Naive thymus-derived CD4-positive, alpha-beta T cell (primary cell): Measurements from ENCODE around the gene EOLA1. TPM values are rescaled to one million over a fixed set of nuclear protein-coding genes. Genes with fewer than 3 reads are reported as not detected.

ENCODE experiments used
- ATAC-seq: fragments of 150-1000 bp; cut with Tn5 transposase; 2 replicates; pipeline ENCODE4 v1.10.0; 2021; ENCODE audit warnings: mild to moderate bottlenecking, moderate library complexity
- CTCF ChIA-PET: fragments of 350-600 bp; sonication (Branson Sonifier 250); formaldehyde crosslinking; loops from one replicate; lab custom pipeline; 2021; ENCODE audit warnings: antibody characterized with exemption; lab: Charles Lee
- POLR2A ChIA-PET: fragments of 350-600 bp; sonication (Branson Sonifier 250); formaldehyde crosslinking; loops from one replicate; lab custom pipeline; 2021; ENCODE audit warnings: antibody characterized with exemption, inconsistent platforms; lab: Charles Lee
- DNase-seq, 9 donors: peaks; one replicate each; pipeline versions ENCODE4 v3.0.0 to v3.0.0-alpha.2; 2020 to 2022; ENCODE audit warnings: mixed read lengths in 1 of 9
- H3K27ac ChIP-seq: one replicate; pipeline ENCODE4 v1.7.0; 2013; ENCODE audit warnings: mild to moderate bottlenecking, low read depth, low read length, moderate library complexity
- H3K27me3 ChIP-seq, 2 donors: one replicate each; pipeline ENCODE4 v1.7.0; 2013; ENCODE audit warnings: low read length in 2 of 2, mild to moderate bottlenecking in 2 of 2, moderate library complexity in 2 of 2; ENCODE audit not compliant: control insufficient read depth in 2 of 2, insufficient read depth in 2 of 2
- H3K36me3 ChIP-seq, 3 experiments: 1 replicate in 2 of 3; 2 replicates in 1 of 3; pipeline ENCODE4 v1.7.0; 2013; ENCODE audit warnings: low read length in 3 of 3, mild to moderate bottlenecking in 3 of 3, moderate library complexity in 1 of 3; ENCODE audit not compliant: insufficient read depth in 3 of 3, control insufficient read depth in 2 of 3
- H3K4me1 ChIP-seq, 2 donors: one replicate each; pipeline ENCODE4 v1.7.0; 2013; ENCODE audit warnings: low read length in 2 of 2, mild to moderate bottlenecking in 2 of 2, moderate library complexity in 1 of 2; ENCODE audit not compliant: control insufficient read depth in 2 of 2, insufficient read depth in 2 of 2
- H3K4me3 ChIP-seq: 2 replicates; pipeline ENCODE4 v1.7.0; 2013; ENCODE audit warnings: mild to moderate bottlenecking, low read length
- H3K9me3 ChIP-seq, 3 experiments: 1 replicate in 2 of 3; 2 replicates in 1 of 3; pipeline ENCODE4 v1.7.0; 2013; ENCODE audit warnings: low read length in 3 of 3; ENCODE audit not compliant: control insufficient read depth in 2 of 3
- H3K27ac Mint-ChIP-seq, 9 donors: one replicate each; pipeline ENCODE4 v1.8.0; 2020 to 2022; ENCODE audit warnings: mixed read lengths in 9 of 9, mild to moderate bottlenecking in 8 of 9, moderate library complexity in 5 of 9, inconsistent platforms in 2 of 9
- H3K27me3 Mint-ChIP-seq, 5 donors: one replicate each; pipeline ENCODE4 v1.8.0; 2021 to 2022; ENCODE audit warnings: mixed read lengths in 5 of 5, mild to moderate bottlenecking in 1 of 5
- H3K36me3 Mint-ChIP-seq, 5 donors: one replicate each; pipeline ENCODE4 v1.8.0; 2020 to 2022; ENCODE audit warnings: mixed read lengths in 5 of 5, mild to moderate bottlenecking in 3 of 5, inconsistent platforms in 1 of 5
- H3K4me1 Mint-ChIP-seq, 7 donors: one replicate each; pipeline ENCODE4 v1.8.0; 2020 to 2022; ENCODE audit warnings: mixed read lengths in 7 of 7, mild to moderate bottlenecking in 3 of 7, inconsistent platforms in 1 of 7
- H3K4me3 Mint-ChIP-seq, 10 donors: one replicate each; pipeline ENCODE4 v1.8.0; 2020 to 2022; ENCODE audit warnings: mild to moderate bottlenecking in 10 of 10, mixed read lengths in 10 of 10, moderate library complexity in 6 of 10, inconsistent platforms in 2 of 10
- H3K9me3 Mint-ChIP-seq, 11 donors: one replicate each; pipeline ENCODE4 v1.8.0; 2020 to 2022; ENCODE audit warnings: mixed read lengths in 11 of 11, mild to moderate bottlenecking in 4 of 11, inconsistent platforms in 1 of 11, moderate library complexity in 1 of 11
- intact Hi-C, 2 donors: fragments of 100-400 bp; cut with micrococcal nuclease; formaldehyde crosslinking; loops; one replicate each; pipeline ENCODE4 v1.15.1; 2023
- polyA plus RNA-seq, 2 donors: library from polyadenylated mRNA; unstranded; fragments of 300-500 nt; fragmentation: Illumina TruSeq; gene quantifications; one replicate each; pipeline ENCODE4 v1.2.3, GENCODE V29; 2021
- total RNA-seq, 6 experiments: library from RNA in 5 of 6; stranded (reverse) in 5 of 6; gene quantifications; 1 replicate in 5 of 6; 2 replicates in 1 of 6; pipeline ENCODE4 v1.2.3 and lab custom pipeline; 2021 to 2026

Gene EOLA1
- total RNA-seq (10 to 100 TPM; 22.2 to 68.1 (median 30.2) TPM), polyA plus RNA-seq (10 to 100 TPM; 27.7 to 30.1 TPM), total RNA-seq (lab: John Stamatoyannopoulos, UW) (156 reads per million, percentile 90 among the genes with 10 or more reads in this experiment)

- peak; percentile 61 to 94 (median 90) for DNase-seq
- H3K4me3 ChIP-seq, result peak within 1 kb of the TSS; percentile 83
- peaks cover 0 to 3% (median 0%) of the 10 kb centered on the region in 3 experiments for H3K36me3 ChIP-seq
- Mint-ChIP-seq H3K4me3 (peak within 1 kb of the TSS; percentile 74 to 99 (median 96)), H3K27ac (peak within 1 kb of the TSS; percentile 96 to 100 (median 100)), H3K27me3 (no peaks in the 10 kb centered on the region), H3K4me1 (peaks cover 0 to 15% (median 2%) of the 10 kb centered on the region in 7 donors), H3K9me3 (peaks cover 0 to 3% (median 0%) of the 10 kb centered on the region in 11 donors), H3K36me3 (peaks cover 0 to 3% (median 0%) of the 10 kb centered on the region in 5 donors)
- CTCF ChIA-PET, result interaction anchor here (0.7 to 3.1 kb wide), 6 partner anchors 11 to 399 kb away, joined by 3 to 29 read pairs (median 6); no protein-coding TSS in a partner anchor
- peak within 1 kb of the TSS; percentile 100 for H3K27ac ChIP-seq
- POLR2A ChIA-PET, result interaction anchor here (2.0 to 3.5 kb wide), 5 partner anchors 12 to 398 kb away, joined by 9 to 35 read pairs (median 18); partner anchors contain the start of genes EOLA2 and IDS
- peaks cover 3 to 5% of the 10 kb centered on the region in 2 donors for H3K4me1 ChIP-seq
- no peaks in the 10 kb centered on the region for H3K9me3 ChIP-seq
- intact Hi-C loops, result loop anchor here (1.0 to 10.0 kb wide), 13 partner anchors 14 to 1854 kb away; partner anchors contain the start of genes FMR1 (in 2 of the 2), MTM1 (in 2 of the 2), TMEM185A (in 2 of the 2) and CD99L2 (in 1 of the 2)
- no peaks in the 10 kb centered on the region for H3K27me3 ChIP-seq
- ATAC-seq, result peak; percentile 76
These were observed at the start of gene EOLA1 for GRCh38 chrX:149540621-149541520. Gene EOLA1 (plus strand): TSS chrX:149541012. CDS start chrX:149545631, 4,619 bp downstream.

- Histone ChIP-seq H3K27ac (no peak overlapping the region), H3K4me3 (no peak overlapping the region), H3K27me3 (no peaks in the 10 kb centered on the region), H3K4me1 (no peaks in the 10 kb centered on the region), H3K9me3 (no peaks in the 10 kb centered on the region), H3K36me3 (peaks cover 12 to 77% (median 38%) of the 10 kb centered on the region in 3 experiments)
- H3K27ac Mint-ChIP-seq, result peak overlapping the region in 1 of 9 donors; percentile 63
- H3K27me3 Mint-ChIP-seq, result no peaks in the 10 kb centered on the region
- H3K36me3 Mint-ChIP-seq, result peaks cover 4 to 20% (median 7%) of the 10 kb centered on the region in 5 donors
- intact Hi-C loops, result no loop called here
- POLR2A ChIA-PET, result no interaction called here
- H3K4me3 Mint-ChIP-seq, result no peak overlapping the region
- CTCF ChIA-PET, result no interaction called here
- no peaks in the 10 kb centered on the region for H3K9me3 Mint-ChIP-seq
- H3K4me1 Mint-ChIP-seq, result peaks cover 0 to 19% (median 7%) of the 10 kb centered on the region in 7 donors
- ATAC-seq (no peak), DNase-seq (no peak)
These were observed 49.0 kb upstream of the EOLA1 start for GRCh38 chrX:149491812-149492211.

- no peak overlapping the region for H3K27ac ChIP-seq
- no peaks in the 10 kb centered on the region for H3K4me1 ChIP-seq
- H3K9me3 ChIP-seq, result no peaks in the 10 kb centered on the region
- Mint-ChIP-seq H3K36me3 (peaks cover 4 to 25% (median 6%) of the 10 kb centered on the region in 5 donors), H3K9me3 (no peaks in the 10 kb centered on the region), H3K4me3 (no peak overlapping the region), H3K4me1 (peaks cover 0 to 18% (median 4%) of the 10 kb centered on the region in 7 donors), H3K27me3 (no peaks in the 10 kb centered on the region), H3K27ac (no peak overlapping the region)
- no peaks in the 10 kb centered on the region for H3K27me3 ChIP-seq
- ATAC-seq, result peak; percentile 17
- H3K36me3 ChIP-seq, result peaks cover 13 to 86% (median 50%) of the 10 kb centered on the region in 3 experiments
- DNase-seq, result no peak
- ChIA-PET POLR2A (no interaction called here), CTCF (interaction anchor here (0.5 kb wide), 1 partner anchor 1487 kb away, joined by 6 read pairs; no protein-coding TSS in a partner anchor)
- intact Hi-C loops, result no loop called here
- no peak overlapping the region for H3K4me3 ChIP-seq
These were observed 46.9 kb upstream of the EOLA1 start for GRCh38 chrX:149493567-149494562.

GRCh38 chrX:149494844-149495565 lies 45.8 kb upstream of the EOLA1 start:
- Mint-ChIP-seq H3K27me3 (no peaks in the 10 kb centered on the region), H3K36me3 (peaks cover 4 to 21% (median 7%) of the 10 kb centered on the region in 5 donors), H3K9me3 (no peaks in the 10 kb centered on the region), H3K4me1 (peaks cover 0 to 22% (median 3%) of the 10 kb centered on the region in 7 donors), H3K4me3 (no peak overlapping the region), H3K27ac (no peak overlapping the region)
- intact Hi-C loops, result no loop called here
- H3K27me3 ChIP-seq, result no peaks in the 10 kb centered on the region
- no peak overlapping the region for H3K27ac ChIP-seq
- no peaks in the 10 kb centered on the region for H3K9me3 ChIP-seq
- ChIA-PET CTCF (no interaction called here), POLR2A (no interaction called here)
- H3K4me1 ChIP-seq, result no peaks in the 10 kb centered on the region
- DNase-seq (no peak), ATAC-seq (no peak)
- peaks cover 13 to 84% (median 50%) of the 10 kb centered on the region in 3 experiments for H3K36me3 ChIP-seq
- no peak overlapping the region for H3K4me3 ChIP-seq

- Mint-ChIP-seq H3K4me1 (peaks cover 0 to 23% (median 1%) of the 10 kb centered on the region in 7 donors), H3K9me3 (no peaks in the 10 kb centered on the region), H3K36me3 (peaks cover 0 to 17% (median 4%) of the 10 kb centered on the region in 5 donors), H3K27ac (no peak overlapping the region), H3K27me3 (no peaks in the 10 kb centered on the region), H3K4me3 (no peak overlapping the region)
- intact Hi-C loops, result no loop called here
- CTCF ChIA-PET, result no interaction called here
- no peak for ATAC-seq
- Histone ChIP-seq H3K27me3 (no peaks in the 10 kb centered on the region), H3K9me3 (no peaks in the 10 kb centered on the region), H3K4me1 (no peaks in the 10 kb centered on the region), H3K4me3 (no peak overlapping the region), H3K27ac (no peak overlapping the region), H3K36me3 (peaks cover 13 to 84% (median 50%) of the 10 kb centered on the region in 3 experiments)
- POLR2A ChIA-PET, result no interaction called here
- no peak for DNase-seq
These were observed 45.2 kb upstream of the EOLA1 start for GRCh38 chrX:149495573-149496071.
